ENCODE results near the gene HNRNPL.
"Not testable (repeated sequence)": the region's sequence is repeated elsewhere in the genome, so short reads cannot be mapped to it uniquely, and the experiment has no call there.

Gene HNRNPL

DNA sequence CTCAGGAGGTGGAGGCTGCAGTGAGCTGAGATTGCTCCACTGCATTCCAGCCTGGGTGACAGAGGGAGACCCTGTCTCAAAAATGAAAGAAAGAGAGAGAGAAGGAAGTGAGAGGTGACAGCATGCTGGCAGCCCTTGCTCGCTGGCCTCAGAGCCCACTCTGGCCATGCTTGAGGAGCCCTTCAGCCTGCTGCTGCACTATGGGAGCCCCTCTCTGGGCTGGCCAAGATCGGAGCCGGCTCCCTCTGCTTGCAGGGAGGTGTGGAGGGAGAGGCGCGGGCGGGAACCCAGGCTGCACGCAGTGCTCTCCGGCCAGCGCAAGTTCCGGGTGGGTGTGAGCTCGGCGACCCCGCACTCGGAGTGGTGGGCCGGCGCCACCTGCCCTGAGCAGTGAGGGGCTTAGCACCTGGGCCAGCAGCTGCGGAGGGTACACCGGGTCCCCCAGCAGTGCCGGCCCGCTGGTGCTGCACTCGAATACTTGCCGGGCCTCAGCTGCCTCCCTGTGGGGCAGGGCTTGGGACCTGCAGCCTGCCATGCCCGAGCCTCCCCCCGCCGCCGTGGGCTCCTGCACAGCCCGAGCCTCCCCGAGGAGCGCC lies 28.5 kb downstream of the HNRNPL start:
- not testable (repeated sequence) for DNase-seq

DNA sequence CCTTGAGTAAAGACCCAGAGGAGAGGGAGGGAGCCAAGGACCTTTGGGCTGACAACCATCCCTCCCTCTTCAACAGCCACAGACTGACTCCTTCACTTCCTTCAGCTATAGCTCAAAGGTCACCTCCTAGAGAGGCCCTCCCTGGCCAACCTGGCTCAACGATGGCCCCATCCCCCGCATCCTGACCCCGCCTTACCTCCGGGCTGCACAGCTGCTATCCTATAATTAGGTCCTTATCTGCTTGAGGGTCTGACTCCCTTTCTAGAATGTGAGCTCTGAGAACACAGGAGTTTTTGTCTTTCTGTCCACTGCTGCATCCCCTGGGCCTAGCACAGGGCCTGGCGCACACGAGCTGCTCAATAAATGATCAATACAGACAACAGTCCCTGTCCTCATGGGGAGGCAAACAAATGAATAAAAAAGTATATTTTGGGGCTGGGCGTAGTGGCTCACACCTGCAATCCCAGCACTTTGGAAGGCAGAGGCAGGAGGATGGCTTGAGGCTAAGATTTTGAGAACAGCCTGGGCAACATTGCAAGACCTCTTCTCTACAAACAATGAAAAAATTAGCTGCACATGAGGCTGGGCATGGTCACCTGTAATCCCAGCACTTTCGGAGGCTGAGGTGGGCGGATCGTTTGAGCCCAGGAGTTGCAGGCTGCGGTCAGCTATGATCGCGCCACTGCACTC lies 30.4 kb downstream of the HNRNPL start:
- DNase-seq: no peak

DNA sequence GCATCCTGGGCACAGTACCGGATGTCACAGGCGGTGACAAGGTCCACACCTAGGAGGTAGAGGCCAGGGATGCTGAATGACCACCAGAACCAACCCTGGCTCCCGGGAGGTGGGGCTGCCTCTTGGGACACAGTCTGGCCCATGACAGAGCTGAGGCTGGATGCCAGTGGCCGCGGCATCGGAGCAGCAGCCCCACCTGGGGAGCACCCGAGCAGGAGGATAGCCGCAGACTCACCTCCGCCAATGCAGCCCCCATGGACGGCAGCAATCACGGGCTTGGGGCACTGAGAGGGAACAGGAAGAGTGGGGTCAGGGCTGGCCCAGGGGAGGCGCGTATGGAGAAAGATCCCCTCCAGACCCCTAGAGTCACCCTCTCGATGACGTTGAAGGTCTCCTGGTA lies 32.7 kb downstream of the HNRNPL start:
- DNase-seq: no peak

DNA sequence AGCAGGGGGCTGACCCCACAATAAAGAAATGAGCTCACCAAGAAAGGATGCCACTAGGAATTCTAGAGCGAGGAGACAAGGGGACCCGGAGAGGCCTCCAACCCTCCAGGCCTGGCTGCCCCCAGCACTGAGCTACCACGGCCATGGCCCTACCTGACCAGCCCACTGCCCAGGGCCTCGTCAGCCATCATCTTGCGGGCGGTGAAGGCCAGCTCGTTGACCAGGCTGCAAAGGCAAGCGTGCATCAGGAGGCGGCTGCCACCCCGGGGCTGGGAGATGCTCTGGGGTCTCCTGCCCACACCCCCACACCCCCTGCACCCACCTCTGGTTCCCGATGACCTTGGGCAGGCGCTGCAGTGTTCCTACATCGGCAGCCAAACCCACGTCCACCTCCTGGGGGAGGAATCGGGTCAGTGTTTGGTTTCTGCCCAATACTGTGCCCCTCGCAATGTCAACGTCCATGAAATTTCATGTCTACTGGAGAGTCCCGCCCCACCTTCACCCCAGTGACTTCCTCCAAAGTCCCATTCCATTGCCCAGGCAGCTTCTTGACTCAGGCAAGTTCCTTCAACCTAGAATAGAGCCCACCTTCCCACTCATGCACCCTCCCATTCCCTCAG lies 33.5 kb downstream of the HNRNPL start:
- DNase-seq: no peak

DNA sequence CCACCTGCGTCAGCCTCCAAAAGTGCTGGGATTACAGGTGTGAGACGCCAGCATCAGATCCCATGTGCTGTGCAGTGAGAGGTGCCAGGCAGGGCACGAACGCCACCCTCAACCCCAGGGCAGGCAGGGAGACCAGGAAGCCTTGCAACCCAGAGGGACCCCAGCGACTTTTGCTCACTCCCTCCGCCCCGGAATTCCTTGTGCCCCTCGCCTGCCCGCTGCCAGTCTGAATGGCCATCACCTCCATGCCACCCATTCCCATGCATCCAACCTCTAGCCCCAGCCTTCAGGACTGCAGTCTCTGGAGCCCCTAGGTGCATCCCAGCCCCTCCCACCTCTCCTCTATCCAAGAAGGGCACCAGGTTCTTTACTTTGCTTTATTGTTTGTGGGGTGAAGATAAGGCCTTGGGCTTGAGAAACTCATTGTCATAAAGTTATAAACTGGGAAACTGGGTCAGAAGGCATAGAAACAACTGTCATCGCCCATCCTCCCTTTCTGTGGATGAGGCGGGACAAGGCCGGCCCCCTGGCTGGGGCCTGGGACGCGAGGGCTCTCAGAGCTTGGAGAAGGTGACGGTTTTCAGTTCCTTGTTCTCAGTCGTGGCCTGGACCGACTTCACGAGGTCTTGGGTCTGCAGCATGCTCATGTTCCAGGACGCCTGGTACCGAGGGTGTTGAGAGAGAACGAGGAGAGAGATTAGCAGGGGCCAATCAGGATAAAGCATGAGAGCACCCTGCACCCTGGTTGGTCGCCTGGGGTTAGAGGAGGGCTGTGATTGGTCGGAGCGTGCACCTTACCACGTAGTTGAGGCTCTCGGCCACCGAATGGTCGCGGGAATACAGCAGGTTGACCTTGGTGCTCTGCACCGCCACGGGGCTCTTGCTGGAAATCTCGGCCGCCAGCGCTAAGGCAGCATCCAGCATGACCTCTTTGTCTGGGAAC lies 34.5 kb downstream of the HNRNPL start:
- DNase-seq: no peak

DNA sequence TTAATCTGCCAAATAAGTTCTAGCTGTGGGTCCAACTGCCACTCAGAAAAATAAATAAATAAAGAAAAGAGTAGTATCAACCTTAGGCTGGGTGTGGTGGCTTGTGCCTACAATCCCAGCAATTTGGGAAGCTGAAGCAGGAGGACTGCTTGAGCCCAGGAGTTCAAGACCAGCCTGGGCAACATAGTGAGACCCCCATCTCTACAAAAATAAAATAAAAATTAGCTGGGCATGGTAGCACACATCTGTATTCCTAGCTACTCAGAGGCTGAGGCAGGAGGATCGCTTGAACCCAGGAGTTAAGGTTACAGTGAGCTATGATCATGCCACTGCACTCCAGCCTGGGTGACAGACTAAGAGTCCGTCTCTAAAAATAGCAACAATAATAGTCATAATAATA lies 35.9 kb downstream of the HNRNPL start:
- DNase-seq: not testable (repeated sequence)

DNA sequence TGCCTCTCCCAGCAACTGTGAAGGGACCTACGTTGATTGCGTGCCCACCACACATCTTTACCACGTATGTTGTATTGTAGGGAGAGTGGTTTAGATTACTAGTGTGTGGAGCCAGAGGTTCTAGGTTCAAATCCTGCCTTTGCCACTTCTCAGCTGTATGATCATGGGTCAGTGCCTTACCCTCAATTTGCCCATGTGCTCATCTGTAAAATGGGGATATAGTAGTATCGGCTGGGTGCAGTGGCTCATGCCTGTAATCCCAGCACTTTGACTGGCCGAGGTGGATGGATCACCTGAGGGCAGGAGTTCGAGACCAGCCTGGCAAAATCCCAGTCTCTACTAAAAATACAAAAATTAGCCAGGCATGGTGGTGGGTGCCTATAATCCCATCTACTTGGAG lies 36.5 kb downstream of the HNRNPL start:
- no peak for DNase-seq

DNA sequence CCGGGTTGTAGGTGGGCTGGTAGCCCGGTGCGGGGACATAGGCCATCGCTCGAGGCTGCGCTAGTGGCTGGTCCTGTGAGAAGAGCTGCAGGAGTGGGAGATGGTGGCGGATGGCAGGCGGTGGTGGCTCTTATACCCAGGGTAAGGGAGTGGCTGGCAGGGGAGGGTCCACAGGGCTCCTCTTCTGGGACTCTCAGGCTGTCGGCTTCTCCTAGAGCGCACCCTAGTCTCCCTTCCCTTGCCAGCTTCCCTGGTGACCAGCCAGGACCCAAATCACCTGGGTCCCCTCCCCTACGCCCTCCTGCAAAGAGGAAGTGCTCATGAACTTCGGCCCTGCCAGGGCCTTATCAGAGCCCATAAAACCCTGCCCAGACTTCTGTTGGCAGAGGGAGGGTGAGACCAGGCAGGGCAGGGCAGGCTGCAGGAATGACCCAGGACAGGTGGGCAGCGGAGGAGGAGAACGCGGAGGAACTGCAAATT lies 36.9 kb downstream of the HNRNPL start, which contains the start of gene LGALS4:
Gene LGALS4 (minus strand): TSS at position 105 of the 480 bp plus-strand sequence. CDS start 59 bp downstream, at position 46.
- no peak for DNase-seq

DNA sequence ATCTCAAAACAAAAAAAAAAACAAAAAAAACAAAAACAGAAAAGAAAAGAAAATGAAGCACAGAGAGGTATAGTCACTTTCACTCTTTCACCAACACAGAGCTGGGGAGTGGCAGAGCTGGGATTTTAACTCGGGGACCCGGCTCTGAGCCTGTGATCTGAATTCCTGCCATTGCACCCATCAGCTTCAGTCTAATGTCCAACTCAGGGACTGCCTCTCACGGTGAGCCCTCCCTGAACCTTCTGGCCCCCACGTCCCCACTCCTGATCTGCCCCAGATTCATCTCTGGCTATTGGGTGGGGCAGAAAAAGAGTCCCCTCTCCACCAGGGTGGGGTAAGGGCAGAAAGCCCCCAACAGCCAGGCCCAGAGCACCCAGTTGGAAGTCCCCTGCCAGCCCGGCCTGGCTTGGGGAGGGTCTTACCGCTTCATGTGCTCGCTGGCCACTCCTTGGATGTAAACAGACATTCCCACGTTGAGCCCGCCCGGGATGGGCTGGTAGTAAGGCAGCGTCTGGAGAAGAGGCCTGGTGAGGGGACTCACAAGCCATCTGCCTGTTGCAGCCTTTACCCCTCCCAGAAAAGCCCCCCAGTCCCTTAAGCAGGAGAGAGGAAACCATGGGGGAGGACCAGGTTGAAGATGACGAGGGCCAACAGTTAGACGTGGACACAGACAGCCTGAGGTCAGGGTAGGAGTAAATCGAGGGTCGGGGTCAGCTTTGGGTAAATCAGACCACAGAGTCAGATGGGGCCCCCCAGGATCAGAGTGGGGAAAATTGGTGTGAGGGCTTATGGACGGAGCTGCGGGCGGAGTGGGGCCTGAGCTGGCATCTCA lies 37.6 kb downstream of the HNRNPL start:
- no peak for DNase-seq

DNA sequence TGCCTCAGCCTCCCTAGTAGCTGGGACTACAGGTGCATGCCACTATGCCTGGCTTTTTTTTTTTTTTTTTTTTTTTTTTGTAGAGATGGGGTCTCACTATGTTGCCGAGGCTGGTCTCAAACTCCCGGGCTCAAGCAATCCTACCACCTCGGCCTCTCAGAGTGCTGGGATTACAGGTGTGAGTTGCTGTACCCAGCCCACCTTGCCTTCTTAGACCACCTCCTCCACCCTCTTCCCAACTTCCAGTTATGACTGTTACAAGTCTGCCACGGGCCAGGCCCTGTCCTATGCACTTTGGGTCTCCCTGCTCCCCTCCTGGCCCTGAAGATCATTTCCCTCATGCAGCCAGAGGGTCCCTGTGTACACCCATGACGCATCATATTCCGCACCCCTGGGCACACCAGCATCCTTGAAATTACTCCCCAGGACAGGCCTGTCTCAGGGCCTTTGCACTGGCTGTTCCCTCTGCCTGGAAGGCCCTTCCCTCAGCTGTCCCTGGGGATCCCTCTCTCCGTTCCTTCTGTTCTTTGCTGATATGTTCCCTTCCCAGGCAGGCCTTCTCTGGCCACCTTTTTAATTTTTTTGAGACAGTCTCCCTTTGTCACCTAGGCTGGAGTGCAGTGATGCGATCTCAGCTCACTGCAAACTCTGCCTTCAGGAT lies 40.1 kb downstream of the HNRNPL start:
- no peak for DNase-seq

DNA sequence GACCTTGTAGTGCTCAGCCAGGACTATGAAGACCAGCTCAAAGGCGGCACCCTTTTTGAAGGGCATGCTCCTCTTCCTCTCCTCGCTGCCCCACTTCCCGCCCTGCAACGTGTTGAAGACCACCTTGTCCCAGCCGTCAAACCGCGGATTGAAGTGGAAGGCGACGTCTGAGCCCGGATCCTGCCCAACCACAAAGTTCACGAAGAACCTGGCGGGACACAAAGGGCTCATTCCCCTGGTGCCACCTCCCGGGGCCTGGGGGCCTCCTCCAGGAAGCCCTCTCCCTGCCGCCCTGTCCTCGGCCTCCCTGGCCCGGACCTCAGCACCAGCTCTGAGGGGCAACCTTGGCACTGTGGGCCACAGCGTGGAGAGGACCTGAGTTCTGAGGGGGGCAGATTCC lies 41.0 kb downstream of the HNRNPL start:
- DNase-seq: no peak

DNA sequence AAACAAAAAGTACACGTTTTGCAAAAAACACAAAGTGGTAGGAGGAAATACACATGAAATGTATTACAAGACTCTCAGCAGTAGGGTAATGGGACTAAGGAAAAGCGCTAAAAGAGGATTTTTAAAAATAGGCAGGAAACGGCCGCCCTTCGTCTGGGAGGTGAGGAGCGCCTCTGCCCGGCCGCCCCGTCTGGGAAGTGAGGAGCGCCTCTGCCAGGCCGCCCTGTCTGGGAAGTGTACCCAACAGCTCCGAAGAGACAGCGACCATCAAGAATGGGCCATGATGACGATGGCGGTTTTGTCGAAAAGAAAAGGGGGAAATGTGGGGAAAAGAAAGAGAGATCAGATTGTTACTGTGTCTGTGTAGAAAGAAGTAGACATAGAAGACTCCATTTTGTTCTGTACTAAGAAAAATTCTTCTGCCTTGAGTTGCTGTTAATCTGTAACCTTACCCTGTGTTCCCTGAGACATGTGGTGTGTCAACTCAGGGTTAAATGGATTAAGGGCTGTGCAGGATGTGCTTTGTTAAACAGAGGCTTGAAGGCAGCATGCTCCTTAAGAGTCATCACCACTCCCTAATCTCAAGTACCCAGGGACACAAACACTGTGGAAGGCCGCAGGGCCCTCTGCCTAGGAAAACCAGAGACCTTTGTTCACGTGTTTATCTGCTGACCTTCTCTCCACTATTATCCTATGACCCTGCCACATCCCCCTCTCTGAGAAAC lies 42.2 kb downstream of the HNRNPL start:
- DNase-seq: not testable (repeated sequence)

DNA sequence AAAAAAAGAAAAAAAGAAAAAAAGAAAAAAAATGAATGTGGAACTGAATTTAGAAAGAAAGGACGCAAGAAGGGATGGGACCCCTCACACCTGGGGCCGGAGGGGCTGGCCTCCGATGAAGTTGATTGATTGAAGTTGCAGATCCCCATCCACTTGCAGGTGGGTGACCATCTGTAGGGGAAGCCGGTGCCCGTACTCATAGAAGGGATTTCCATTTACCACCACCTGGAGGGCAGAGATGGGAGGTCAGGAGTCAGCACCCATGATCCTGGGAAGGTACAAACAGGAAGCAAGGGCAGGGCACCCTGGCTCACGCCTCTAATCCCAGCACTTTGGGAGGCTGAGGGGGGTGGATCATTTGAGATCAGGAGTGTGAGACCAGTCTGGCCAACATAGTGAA lies 43.4 kb downstream of the HNRNPL start:
- no peak for DNase-seq

DNA sequence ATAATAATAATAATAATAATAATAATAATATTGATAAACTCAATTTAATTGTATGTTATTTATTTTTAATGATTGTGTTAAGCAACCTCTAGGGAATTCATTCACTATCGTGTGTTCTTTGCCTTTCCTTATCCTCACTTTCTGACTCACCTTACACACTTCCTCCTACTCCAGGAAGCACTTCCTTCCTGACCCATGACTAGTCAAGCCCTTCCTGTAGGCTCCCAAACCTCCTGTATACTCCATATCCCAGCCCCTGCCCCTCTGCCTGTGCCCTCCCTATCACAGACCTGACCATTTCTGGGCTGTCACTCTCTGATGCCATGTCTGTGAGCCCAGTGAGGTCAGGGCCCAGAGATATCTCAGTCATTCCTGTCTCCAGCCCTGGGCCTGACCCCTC lies 44.6 kb downstream of the HNRNPL start:
- no peak for DNase-seq

DNA sequence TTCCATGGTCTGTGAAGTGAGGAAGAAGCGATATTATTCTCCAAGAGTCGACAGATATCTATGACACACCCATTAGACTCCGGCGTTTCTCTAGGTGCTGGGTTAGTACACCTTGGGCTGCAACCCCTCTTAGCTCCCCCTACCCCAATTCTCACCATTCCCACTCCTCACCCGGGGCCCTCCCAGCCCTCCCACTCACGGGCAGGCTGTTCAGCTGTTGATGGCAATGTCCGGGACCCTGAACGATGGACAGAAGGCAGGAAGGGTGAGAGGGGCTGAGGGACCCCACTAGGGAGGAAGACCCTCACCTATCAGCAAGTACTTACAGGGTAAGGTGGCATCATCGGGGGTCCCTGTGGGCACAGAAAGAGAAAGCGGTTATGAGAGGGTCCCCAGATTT lies 46.2 kb downstream of the HNRNPL start:
- DNase-seq: no peak

DNA sequence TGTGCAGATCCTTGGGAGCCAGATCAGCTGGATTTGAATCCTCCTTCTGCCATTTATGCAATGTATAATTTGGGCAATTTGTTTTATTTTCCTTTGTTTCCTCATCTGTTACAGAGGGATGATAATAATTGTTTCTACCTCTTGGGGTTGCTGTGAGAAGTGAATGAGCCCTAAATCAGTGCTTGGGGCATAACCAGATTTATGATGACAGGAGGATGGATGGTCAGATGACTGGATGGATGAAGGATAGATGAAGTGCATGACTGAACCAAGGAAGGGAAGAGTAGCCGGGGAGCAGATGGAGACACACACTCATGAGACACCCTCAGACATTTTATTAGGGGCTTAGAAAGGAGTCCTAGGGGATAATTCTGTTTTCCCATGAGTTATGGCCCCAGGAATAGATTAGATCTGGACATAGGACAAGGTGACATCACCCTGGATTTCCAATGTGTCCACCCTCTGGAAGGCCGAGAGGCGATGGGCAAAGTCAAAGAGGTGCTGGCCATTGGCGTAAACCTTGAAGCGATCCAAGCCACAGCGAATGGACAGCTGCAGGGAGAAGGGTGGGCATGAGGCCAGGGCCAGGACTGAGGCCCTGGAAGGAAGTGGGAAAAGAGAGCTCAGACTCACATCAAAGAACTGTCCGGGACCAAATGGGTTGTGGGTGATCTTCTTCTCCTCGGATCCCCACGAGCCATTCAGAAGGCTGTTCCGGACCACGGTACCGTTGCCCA lies 48.3 kb downstream of the HNRNPL start:
- no peak for DNase-seq

DNA sequence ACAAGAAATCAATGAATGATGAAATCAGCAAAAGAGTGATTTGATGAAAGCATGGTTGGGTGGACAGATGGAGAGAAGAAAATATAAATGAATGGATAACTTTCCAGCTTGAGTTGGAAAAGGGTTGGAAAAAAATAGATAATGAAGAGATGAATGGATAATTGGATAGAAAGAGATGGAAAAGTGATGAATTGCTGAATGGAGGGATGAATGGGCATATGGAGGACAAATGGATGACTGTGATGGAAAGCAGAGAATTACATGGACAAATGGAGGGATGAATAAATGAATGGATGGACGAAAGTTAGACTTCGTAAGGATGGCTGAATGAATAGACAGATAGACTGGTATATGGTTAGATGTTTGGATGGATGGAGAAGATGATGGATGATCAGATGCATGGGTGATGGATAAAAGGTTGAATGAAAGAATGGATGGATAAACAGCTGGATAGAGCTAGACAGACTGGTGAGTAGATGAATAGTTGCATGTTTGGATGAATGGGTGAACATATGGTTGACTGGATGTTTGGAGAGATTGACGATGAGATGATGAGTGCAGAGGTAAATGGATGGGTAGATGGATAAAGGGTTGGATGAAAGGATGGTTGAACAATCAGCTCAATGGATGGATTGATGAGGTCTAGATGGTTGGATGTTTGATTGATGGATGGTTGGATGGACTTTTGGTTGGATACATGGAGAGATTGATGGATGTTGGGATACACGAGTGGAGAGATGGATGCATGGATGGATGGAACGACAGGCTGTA lies 49.0 kb downstream of the HNRNPL start:
- DNase-seq: no peak

DNA sequence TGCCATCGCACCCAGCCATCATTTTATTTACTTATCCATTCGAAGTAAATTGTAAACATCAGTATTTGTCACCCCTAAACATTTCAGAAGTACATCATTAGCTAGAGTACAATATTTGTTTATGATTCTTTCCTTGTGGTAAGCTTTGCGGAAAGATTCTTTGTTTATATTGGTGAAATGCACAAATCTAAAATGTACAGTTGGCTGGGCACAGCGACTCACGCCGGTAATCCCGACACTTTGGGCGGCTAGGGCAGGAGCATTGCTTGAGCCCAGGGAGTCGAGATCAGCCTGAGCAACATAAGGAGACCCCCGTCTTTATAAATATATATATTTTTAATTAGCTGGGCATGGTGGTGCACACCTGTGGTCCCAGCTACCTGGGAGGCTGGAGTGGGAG lies 50.7 kb downstream of the HNRNPL start:
- no peak for DNase-seq

DNA sequence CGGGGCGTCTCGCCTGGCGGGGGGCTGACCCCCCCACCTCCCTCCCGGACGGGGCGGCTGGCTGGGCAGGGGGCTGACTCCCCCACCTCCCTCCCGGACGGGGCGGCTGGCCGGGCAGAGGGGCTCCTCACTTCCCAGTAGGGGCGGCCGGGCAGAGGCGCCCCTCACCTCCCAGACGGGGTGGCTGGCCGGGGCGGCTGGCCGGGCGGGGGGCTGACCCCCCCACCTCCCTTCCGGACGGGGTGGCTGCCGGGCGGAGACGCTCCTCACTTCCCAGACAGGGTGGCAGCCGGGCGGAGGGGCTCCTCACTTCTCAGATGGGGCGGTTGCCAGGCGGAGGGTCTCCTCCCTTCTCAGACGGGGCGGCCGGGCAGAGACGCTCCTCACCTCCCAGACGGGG lies 52.0 kb downstream of the HNRNPL start:
- not testable (repeated sequence) for DNase-seq
